T-helper 17 cell (primary cell): ENCODE data around the gene ZNF443. TPM values are rescaled to one million over a fixed set of nuclear protein-coding genes. Genes with fewer than 3 reads are reported as not detected.
"Not testable (repeated sequence)": the region's sequence is repeated elsewhere in the genome, so short reads cannot be mapped to it uniquely, and the experiment has no call there.

Source experiments
- ATAC-seq: fragments of 150-1000 bp; cut with Tn5 transposase; 2 replicates; pipeline ENCODE4 v1.10.0; 2021; ENCODE audit warnings: mild to moderate bottlenecking, moderate library complexity
- DNase-seq, 3 donors: peaks; one replicate each; pipeline versions ENCODE4 v3.0.0 to v3.0.0-alpha.2; 2020 to 2021
- H3K9me3 ChIP-seq: one replicate; pipeline ENCODE4 v1.7.0; 2013; ENCODE audit warnings: low read length, mild to moderate bottlenecking; ENCODE audit not compliant: control insufficient read depth, poor library complexity, severe bottlenecking
- H3K27ac Mint-ChIP-seq: one replicate; pipeline ENCODE4 v1.8.0; 2022; ENCODE audit warnings: mild to moderate bottlenecking, moderate library complexity, mixed read lengths
- H3K27me3 Mint-ChIP-seq: one replicate; pipeline ENCODE4 v1.8.0; 2022; ENCODE audit warnings: mixed read lengths
- H3K36me3 Mint-ChIP-seq: one replicate; pipeline ENCODE4 v1.8.0; 2022; ENCODE audit warnings: low read depth, mixed read lengths
- H3K4me1 Mint-ChIP-seq: one replicate; pipeline ENCODE4 v1.8.0; 2022; ENCODE audit warnings: mild to moderate bottlenecking, mixed read lengths
- H3K4me3 Mint-ChIP-seq: one replicate; pipeline ENCODE4 v1.8.0; 2022; ENCODE audit warnings: mild to moderate bottlenecking, moderate library complexity, mixed read lengths
- total RNA-seq, 4 donors: library from RNA in 2 of 4; stranded (reverse) in 2 of 4; gene quantifications; one replicate each; pipeline ENCODE4 v1.2.3 and lab custom pipeline; 2022 to 2026

Gene ZNF443
- total RNA-seq, 2 donors from 2014 or later = 2.3 to 2.6 TPM

DNA sequence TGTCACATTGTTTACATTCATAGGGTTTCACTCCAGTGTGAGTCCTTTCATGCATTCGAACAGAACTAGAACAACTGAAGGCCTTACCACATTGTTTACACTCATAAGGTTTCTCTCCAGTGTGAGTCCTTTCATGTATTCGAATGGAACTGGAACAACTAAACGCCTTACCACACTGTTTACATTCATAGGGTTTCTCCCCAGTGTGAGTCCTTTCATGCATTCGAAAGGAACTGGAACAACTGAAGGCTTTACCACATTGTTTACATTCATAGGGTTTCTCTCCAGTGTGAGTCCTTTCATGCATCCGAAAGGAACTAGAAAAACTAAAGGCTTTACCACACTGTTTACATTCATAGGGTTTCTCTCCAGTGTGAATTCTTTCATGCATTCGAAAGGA lies 23.3 kb upstream of the ZNF443 start:
- H3K9me3 ChIP-seq = peaks cover 28% of the 10 kb centered on the region
- not testable (repeated sequence) for H3K27me3 Mint-ChIP-seq, H3K27ac Mint-ChIP-seq, H3K36me3 Mint-ChIP-seq, DNase-seq, ATAC-seq, H3K4me1 Mint-ChIP-seq, H3K4me3 Mint-ChIP-seq

DNA sequence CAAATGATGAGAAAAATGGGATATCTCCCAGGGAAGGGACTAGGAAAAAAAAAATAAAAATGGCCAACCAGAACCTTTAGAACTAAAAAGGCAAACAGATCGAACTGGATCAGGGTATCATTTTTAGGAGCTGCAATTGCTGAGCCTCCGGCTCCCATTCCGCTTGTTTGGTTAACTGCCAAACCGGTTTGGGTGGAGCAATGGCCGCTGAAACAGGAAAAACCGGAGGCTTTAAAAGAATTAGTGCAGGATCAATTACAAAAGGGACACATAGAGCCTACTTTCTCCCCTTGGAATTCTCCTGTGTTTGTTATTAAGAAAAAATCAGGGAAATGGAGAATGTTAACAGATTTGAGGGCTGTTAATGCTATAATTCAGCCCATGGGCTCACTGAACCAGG lies 12.7 kb upstream of the ZNF443 start:
- Mint-ChIP-seq H3K36me3 (peaks cover 4% of the 10 kb centered on the region), H3K4me3 (no peak overlapping the region), H3K27ac (no peak overlapping the region), H3K4me1 (no peaks in the 10 kb centered on the region), H3K27me3 (no peaks in the 10 kb centered on the region)
- no peak for DNase-seq
- H3K9me3 ChIP-seq = peaks cover 4% of the 10 kb centered on the region
- no peak for ATAC-seq

DNA sequence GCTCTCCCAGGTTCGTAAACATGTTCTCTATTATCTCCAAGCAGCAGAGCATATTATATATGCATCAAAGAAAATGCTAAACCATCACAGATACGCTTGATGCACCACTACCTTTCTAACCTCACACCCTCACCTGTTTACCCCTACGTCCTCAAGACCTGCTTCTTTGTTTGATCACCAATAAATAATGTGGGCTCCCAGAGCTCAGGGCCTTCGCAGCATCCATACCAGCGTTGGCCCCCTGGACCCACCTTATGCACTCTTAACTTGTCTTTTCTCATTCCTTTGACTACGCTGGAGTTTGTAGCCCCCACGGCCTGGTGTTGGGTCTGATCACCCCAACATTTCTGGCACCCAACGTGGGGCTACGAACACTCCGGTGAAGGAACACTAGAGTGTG lies 10.0 kb upstream of the ZNF443 start:
- peaks cover 2% of the 10 kb centered on the region for H3K36me3 Mint-ChIP-seq
- H3K4me3 Mint-ChIP-seq = no peak overlapping the region
- no peaks in the 10 kb centered on the region for H3K4me1 Mint-ChIP-seq
- ATAC-seq = no peak
- H3K27ac Mint-ChIP-seq = no peak overlapping the region
- H3K27me3 Mint-ChIP-seq = no peaks in the 10 kb centered on the region
- H3K9me3 ChIP-seq = peaks cover 4% of the 10 kb centered on the region
- no peak for DNase-seq

DNA sequence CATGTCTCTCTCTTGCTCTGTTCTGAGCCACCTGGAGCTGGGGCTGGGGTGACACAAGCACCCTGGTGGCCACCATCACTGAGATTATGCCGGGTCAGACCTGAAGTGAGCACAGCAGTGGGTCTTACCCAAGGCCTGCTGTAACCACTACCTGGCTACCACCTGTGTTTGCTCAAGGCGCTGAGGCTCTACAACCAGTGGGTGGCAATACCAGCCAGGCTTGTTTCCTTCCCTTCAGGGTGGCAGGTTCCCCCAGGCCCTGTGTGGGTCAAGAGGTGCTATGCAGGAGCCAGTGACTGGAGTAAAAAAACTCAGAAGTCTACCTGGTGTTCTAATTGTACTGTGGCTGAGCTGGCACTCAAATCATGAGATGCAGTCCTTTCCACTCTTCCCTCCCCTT lies 8.0 kb upstream of the ZNF443 start:
- no peak overlapping the region for H3K4me3 Mint-ChIP-seq

DNA sequence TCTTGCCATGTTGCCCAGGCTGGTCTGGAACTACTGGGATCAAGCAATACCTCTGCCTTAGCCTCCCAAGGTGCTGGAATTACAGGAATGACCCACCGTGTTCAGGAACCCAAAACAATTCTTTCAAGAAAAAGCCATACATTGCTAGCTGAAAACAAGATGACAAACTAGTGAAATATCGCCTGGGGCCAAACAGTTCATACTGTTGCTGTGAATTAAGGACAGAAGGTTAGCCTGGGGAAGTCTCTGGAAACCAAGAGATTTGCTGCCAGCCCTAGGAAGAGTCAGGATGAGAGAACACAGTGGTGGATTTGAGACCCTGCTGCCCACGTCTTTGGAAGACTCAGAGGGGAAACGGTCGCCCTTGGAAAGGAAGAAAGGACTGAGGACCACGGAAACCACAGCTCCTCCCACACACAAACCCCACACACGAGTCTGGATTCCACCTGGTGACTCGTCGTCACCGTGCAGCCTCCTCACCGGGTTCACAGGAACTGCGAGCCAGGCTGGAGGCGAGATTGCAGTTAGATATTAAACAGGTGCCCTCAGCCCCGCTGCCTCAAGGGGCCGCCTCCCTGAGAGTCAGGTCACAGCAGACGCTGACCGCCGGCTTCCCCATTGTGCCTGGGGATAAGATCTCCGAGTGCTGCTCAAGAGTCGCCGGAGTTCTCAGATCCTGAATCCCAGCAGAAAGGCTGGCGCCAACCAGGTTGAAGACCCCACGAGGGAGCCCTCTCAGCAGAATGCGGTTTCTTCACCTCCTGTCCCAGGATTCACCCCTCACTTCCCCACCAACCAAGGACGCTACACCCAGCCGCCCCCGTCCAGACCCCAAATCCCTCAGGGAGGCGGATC lies 908 bp downstream of the ZNF443 start:
- not testable (repeated sequence) for H3K36me3 Mint-ChIP-seq, H3K27me3 Mint-ChIP-seq, H3K9me3 ChIP-seq
- H3K4me1 Mint-ChIP-seq = peaks cover 14% of the 10 kb centered on the region
- H3K27ac Mint-ChIP-seq = peak overlapping the region; percentile 95
- DNase-seq = peak in 2 of 3 donors; percentile 8 to 14
- H3K4me3 Mint-ChIP-seq = peak overlapping the region; percentile 100
- ATAC-seq = peak; percentile 29

More for the DNA sequence above, 8.0 kb upstream of the ZNF443 start:
- H3K36me3 Mint-ChIP-seq = no peaks in the 10 kb centered on the region
- DNase-seq = no peak
- H3K4me1 Mint-ChIP-seq = no peaks in the 10 kb centered on the region
- peaks cover 4% of the 10 kb centered on the region for H3K9me3 ChIP-seq
- no peak overlapping the region for H3K27ac Mint-ChIP-seq
- ATAC-seq = no peak
- H3K27me3 Mint-ChIP-seq = no peaks in the 10 kb centered on the region

DNA sequence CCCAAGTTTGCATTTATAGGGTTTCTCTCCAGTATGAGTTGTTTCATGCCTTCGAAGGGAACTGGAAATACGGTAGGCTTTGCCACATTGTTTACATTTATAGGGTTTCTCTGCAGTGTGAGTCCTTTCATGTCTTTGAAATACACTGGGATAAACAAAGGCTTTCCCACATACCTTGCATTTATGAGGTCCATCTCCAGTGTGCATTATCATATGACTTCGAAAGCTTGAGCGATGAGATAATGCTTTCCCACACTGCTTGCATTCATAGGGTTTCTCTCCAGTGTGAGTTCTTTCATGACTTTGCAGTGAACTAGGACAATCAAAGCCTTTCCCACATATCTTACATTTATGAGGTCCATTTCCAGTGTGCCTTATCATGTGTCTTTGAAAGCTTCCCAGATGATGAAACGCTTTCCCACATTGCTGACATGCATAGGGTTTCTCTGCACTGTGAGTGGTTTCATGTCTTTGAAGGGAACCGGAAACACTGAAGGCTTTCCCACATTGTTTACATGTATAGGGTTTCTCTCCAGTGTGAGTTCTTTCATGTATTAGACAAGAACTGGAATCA lies 10.0 kb downstream of the ZNF443 start:
- not testable (repeated sequence) for ATAC-seq, DNase-seq, H3K27ac Mint-ChIP-seq, H3K27me3 Mint-ChIP-seq, H3K4me1 Mint-ChIP-seq, H3K9me3 ChIP-seq, H3K4me3 Mint-ChIP-seq
- H3K36me3 Mint-ChIP-seq = peaks cover 13% of the 10 kb centered on the region

DNA sequence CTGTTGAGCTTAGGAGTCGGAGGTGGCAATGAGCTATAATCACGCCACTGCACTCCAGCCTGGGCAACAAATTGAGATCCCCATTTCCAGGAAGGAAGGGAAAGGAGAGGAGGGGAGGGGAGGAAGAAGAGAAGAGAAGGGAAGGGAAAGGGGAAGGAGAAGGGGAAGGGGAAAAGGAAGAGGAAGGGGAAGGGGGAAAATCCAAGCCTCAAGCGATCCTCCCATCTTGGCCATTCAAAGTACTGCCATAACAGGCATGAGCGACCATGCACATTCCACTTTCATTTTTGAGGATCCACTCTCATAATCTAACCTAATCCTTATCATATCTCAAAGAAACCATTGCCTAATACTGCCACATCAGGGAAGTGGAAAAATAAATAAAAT lies 14.9 kb downstream of the ZNF443 start:
- no peaks in the 10 kb centered on the region for H3K27me3 Mint-ChIP-seq

DNA sequence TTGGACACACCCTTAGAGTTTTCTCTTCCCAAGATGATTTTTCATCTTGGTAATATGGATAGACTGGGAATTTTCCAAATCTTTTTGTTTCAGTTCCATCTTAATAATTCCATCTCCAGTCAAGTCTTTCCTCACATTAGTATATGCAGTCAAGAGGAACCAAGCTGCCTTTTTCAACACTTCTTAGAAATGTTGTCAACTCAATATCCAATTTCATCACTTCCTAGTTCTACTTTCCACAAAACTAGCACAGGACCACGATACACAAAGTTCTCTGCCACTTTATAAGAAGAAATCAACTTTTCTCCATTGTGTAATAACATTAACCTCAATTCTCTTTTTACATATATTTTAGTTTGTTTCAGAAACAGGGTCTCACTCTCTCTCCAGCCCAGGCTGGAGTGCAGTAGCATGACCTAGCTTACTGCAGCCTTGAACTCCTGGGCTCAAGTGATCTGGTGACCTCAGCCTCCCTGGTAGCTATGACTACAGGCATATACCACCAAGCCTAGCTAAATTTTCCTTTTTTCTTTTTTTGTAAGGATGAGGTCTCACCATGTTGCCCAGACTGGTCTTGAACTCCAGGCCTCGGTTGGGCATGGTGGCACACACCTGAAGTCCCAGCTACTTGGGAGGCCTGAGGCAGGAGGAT lies 15.5 kb downstream of the ZNF443 start:
- ATAC-seq = no peak
- H3K4me3 Mint-ChIP-seq = no peak overlapping the region
- H3K27me3 Mint-ChIP-seq = no peaks in the 10 kb centered on the region
- no peaks in the 10 kb centered on the region for H3K4me1 Mint-ChIP-seq
- H3K27ac Mint-ChIP-seq = no peak overlapping the region
- peaks cover 6% of the 10 kb centered on the region for H3K36me3 Mint-ChIP-seq
- DNase-seq = no peak
- H3K9me3 ChIP-seq = no peaks in the 10 kb centered on the region

More for the DNA sequence above, 14.9 kb downstream of the ZNF443 start:
- H3K9me3 ChIP-seq = no peaks in the 10 kb centered on the region
- no peak overlapping the region for H3K4me3 Mint-ChIP-seq
- H3K36me3 Mint-ChIP-seq = peaks cover 6% of the 10 kb centered on the region
- DNase-seq (no peak), ATAC-seq (no peak)
- no peaks in the 10 kb centered on the region for H3K4me1 Mint-ChIP-seq
- no peak overlapping the region for H3K27ac Mint-ChIP-seq

DNA sequence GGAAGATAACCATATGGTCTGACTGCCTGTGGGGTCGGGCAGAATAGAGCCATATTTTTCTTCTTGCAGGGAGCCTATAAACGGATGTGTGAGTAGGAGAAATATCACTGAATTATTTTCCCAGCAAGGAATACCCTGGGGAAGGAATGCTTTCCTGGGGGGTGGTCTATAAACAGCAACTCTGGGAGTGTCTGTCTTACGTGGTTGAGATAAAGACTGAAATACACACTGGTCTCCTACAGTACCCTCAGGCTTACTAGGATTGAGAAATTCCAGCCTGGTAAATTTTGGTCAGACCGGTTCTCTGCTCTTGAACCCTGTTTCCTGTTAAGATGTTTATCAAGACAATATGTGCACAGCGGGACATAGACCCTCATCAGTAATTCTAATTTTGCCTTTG lies 23.5 kb downstream of the ZNF443 start:
- H3K27ac Mint-ChIP-seq, H3K4me3 Mint-ChIP-seq, H3K36me3 Mint-ChIP-seq, ATAC-seq, H3K4me1 Mint-ChIP-seq, DNase-seq, H3K27me3 Mint-ChIP-seq, H3K9me3 ChIP-seq: not testable (repeated sequence)

DNA sequence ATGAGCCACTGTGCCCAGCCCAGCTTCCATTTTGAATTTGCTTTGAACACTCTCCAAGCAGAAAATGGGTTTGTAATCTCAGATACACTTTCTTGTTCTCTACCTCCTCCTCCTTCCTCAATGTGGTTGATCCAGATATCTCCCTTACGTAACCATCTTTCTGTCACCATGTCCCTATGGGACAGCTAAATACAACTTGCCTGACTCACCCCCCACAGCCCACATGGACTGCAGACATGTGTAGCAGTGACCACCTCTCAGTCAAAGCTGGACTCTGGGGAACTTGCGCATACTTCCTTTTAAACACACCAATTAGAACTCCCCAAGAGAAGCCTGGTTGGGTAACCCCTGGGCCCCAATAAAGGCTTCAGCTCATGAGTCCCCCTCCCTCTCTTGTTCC lies 28.9 kb downstream of the ZNF443 start:
- H3K27me3 Mint-ChIP-seq = no peaks in the 10 kb centered on the region
- no peak for DNase-seq
- ATAC-seq = no peak
- no peaks in the 10 kb centered on the region for H3K9me3 ChIP-seq
- H3K4me3 Mint-ChIP-seq = no peak overlapping the region
- no peaks in the 10 kb centered on the region for H3K36me3 Mint-ChIP-seq
- H3K27ac Mint-ChIP-seq = no peak overlapping the region
- no peaks in the 10 kb centered on the region for H3K4me1 Mint-ChIP-seq

DNA sequence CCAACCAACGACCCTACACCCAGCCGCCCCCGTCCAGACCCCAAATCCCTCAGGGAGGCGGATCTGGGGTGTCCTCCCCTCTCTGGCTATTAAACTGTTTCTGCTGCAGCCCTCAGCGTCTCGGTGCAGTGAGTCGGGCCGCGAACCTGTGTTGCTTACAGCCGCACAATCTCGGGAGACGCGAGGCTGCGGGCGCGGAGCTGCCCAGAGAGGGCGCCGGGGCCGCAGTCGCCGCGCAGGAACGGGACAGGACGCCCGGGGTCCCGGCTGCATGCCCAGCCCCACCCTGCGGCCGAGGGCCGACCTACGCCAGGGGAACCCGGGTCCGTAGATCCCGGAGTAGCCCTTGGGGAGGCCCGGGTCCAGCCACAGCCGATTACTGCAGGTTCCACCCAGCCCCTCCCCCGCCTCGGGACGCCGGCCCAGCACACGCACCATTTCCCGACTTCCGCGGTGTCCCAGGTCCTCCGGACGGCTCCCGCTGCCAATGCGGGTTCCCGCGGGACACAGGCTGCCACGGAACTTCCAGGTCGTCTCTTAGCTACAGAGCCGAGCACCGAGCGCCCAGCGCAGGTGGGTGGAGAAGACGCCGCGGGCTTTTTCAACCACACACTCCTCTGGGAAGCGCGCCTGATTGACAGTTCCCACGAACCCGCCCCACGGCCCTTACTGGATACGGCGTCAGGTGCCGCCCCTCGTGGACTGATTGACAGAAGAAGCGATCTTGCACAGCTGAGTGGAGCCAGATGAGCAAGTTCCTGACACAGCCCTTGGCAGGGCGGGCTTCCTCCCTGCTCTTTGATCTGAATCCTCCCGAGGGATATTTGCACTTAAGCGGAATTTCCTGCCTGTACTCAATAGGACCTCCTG lies 40.0 kb downstream of the ZNF443 start, which contains the start of gene ZNF799:
TSS of gene ZNF799 (minus strand) at position 639 of the 870 bp plus-strand sequence. CDS start at position 438, 201 bp downstream.
- Mint-ChIP-seq H3K27me3 (no peaks in the 10 kb centered on the region), H3K27ac (peak within 1 kb of the TSS; percentile 86), H3K4me3 (peak within 1 kb of the TSS; percentile 94), H3K36me3 (peaks cover 2% of the 10 kb centered on the region), H3K4me1 (peaks cover 11% of the 10 kb centered on the region)
- no peaks in the 10 kb centered on the region for H3K9me3 ChIP-seq
- peak; percentile 95 for ATAC-seq
- DNase-seq = peak; percentile 50 to 59 (median 56)

DNA sequence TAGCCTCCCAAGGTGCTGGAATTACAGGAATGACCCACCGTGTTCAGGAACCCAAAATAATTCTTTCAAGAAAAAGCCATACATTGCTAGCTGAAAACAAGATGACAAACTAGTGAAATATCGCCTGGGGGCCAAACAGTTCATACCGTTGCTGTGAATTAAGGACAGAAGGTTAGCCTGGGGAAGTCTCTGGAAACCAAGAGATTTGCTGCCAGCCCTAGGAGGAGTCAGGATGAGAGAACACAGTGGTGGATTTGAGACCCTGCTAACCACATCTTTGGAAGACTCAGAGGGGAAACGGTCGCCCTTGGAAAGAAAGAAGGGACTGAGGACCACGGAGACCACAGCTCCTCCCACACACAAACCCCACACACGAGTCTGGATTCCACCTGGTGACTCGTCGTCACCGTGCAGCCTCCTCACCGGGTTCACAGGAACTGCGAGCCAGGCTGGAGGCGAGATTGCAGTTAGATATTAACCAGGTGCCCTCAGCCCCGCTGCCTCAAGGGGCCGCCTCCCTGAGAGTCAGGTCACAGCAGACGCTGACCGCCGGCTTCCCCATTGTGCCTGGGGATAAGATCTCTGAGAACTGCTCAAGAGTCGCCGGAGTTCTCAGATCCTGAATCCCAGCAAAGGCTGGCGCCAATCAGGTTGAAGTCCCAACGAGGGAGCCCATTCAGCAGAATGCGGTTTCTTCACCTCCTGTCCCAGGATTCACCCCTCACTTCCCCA lies 40.8 kb downstream of the ZNF443 start:
- Mint-ChIP-seq H3K4me3 (peak overlapping the region; percentile 94), H3K27ac (peak overlapping the region; percentile 86), H3K4me1 (peaks cover 11% of the 10 kb centered on the region)
- not testable (repeated sequence) for DNase-seq, H3K27me3 Mint-ChIP-seq, H3K36me3 Mint-ChIP-seq, H3K9me3 ChIP-seq
- peak; percentile 54 for ATAC-seq
